Thyroid gland (tissue), 4 donors: ENCODE results near the gene TBC1D25.

Source experiments
- CTCF ChIP-seq, 6 experiments: fragments of 200-600 bp in 3 of 6; fragments of 450-650 bp in 3 of 6; sonication (generic) in 3 of 6; IDR thresholded peaks; one replicate each; pipeline ENCODE4 v1.5.1; 2016 to 2019; ENCODE audit warnings: antibody characterized with exemption in 6 of 6, mild to moderate bottlenecking in 2 of 6, inconsistent platforms in 1 of 6, moderate library complexity in 1 of 6
- POLR2A ChIP-seq, 2 donors: fragments of 450-650 bp; IDR thresholded peaks; one replicate each; pipeline ENCODE4 v1.6.1; 2017; ENCODE audit warnings: antibody characterized with exemption in 2 of 2, mild to moderate bottlenecking in 2 of 2, moderate library complexity in 1 of 2

DNA sequence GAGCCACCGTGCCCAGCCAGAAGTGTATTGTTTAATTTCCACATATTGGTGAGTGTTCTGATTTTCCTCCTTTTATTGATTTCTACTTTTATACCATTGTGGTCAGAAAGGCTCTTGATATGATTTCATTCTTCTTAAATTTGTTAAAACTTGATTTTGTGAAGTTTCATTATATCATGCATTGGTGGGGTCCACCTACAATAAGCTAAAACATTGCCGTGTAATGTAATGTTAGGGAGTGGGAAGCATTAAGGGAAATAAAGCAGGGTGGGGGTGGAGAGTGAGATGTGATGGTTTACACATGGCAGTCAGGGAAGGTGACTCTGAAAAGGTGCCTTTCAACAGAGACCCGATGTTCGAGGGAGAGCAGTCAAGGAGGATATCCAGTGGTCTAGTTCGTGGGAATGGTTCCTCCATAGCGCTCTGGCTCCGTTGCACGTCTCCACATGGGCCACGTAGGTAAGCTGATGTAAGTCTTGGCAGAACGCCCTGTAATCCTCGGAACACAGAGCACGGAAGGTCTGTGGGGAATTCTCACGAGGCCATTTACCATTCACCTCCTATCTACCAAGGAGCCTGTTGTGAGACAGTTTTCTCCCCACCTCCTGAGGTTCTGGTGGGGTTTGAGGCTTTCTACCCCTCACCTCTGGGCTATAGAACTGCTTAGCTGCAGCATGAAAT, 50.1 kb downstream of the TBC1D25 start:
- TF ChIP-seq CTCF (IDR thresholded peaks at IDR 0.05) (no peak), POLR2A (IDR thresholded peaks at IDR 0.05) (no peak)
